Chondrocyte (in vitro differentiated cells): Measurements from ENCODE around the gene ILKAP. TPM values are rescaled to one million over a fixed set of nuclear protein-coding genes. Genes with fewer than 3 reads are reported as not detected.

Experiments
- DNase-seq: peaks from one replicate; pipeline ENCODE4 v3.0.0; 2021; ENCODE audit warnings: mixed read lengths, low spot score
- H3K27ac Mint-ChIP-seq: one replicate; pipeline ENCODE4 v1.8.0; 2021; ENCODE audit warnings: mild to moderate bottlenecking, moderate library complexity, mixed read lengths; ENCODE audit not compliant: unreplicated experiment
- H3K27me3 Mint-ChIP-seq: 2 replicates; pipeline ENCODE4 v1.8.0; 2021; ENCODE audit warnings: low read depth, mixed read lengths
- H3K36me3 Mint-ChIP-seq: 2 replicates; pipeline ENCODE4 v1.8.0; 2021; ENCODE audit warnings: low read depth, mixed read lengths
- H3K4me1 Mint-ChIP-seq: 2 replicates; pipeline ENCODE4 v1.8.0; 2021; ENCODE audit warnings: low read depth, mild to moderate bottlenecking, mixed read lengths
- H3K4me3 Mint-ChIP-seq: one replicate; pipeline ENCODE4 v1.8.0; 2021; ENCODE audit warnings: mild to moderate bottlenecking, moderate library complexity, mixed read lengths; ENCODE audit not compliant: unreplicated experiment
- H3K9me3 Mint-ChIP-seq: 2 replicates; pipeline ENCODE4 v1.8.0; 2021; ENCODE audit warnings: low read depth, mixed read lengths
- CTCF ChIP-seq: fragments of 200-600 bp; sonication (generic); IDR thresholded peaks from 2 replicates; pipeline ENCODE4 v1.5.0; 2021; ENCODE audit warnings: antibody characterized with exemption, mild to moderate bottlenecking, moderate library complexity
- total RNA-seq: library from RNA; stranded (reverse); gene quantifications from 3 replicates; pipeline ENCODE4 v1.2.1, GENCODE V29; 2021

Gene ILKAP
- total RNA-seq, 1 donor from 2014 or later, result 24.9 TPM

DNA sequence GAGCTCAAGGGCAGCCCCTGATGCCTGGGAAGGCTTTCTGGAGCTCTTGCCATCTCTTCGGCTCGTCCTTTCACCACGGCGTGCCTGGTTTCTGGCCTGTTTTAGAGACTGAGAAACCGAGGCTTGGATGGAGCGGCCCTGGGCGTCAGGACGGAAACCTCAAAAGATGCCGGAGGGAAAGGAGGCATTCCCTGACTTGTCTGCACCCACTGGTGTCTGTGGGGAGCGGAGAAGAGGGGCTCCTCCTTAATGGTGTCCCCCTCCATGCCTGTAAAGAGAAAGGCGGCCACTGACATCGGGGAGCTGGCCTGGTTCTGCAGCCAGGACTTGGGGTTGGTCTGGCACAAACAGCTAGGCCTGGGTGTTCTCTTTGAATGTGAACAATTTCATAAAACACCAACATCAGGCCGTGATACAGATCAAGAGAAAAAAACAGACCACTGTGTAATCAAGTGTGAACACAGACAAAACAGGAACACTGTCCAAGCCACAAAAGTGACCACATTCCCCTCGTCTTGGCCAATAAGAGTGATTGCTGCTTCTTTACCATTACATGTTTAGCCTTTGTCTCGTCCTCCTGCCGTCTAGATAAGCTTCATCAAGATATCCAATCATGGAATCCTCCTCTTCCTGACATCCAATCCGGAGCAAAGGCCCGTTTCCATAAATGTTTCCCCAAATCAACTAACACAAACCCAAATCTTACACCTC lies 633 bp upstream of the ILKAP start:
- Mint-ChIP-seq H3K36me3 (no peaks in the 10 kb centered on the region), H3K4me1 (peaks cover 40% of the 10 kb centered on the region), H3K27me3 (no peaks in the 10 kb centered on the region), H3K27ac (peak overlapping the region; percentile 90), H3K9me3 (no peaks in the 10 kb centered on the region), H3K4me3 (peak overlapping the region; percentile 73)
- no peak for TF ChIP-seq CTCF
- no peak for DNase-seq

DNA sequence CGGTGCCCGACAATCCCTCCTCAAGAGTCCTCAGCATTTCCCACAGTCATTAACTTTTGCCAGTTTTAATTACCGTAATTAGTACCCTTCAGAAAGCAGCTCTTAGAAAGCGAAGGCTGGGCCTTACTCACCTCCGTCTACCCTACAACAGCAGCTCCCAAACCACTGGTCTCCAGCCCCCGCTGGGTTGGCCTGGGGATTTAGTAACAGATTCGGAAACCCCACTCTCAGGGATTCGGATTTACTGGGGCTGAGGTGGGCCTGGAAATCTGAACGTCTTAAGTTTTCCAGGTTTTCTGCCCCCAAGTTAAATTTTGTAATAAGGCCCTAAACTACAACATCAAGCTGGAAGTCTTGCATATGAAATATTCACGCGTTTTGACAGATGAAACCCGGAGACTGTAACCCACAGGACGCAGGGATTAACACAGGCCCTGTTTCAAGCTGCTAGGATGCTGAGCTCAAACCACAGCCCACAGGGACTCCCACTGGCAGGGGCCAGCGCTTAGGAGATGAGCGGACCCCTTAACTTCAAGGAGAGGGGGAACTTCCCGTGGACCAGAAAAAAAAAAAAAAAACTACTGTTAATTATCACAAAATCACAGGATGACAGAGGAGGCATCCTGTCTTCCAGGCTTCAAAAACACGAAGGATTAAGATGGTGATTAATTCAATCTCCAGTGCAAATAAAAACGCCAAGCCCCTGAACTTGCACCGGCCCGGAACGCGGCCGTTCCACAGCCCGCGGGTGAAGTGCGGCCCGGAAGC lies 985 bp downstream of the ILKAP start:
- H3K36me3 Mint-ChIP-seq, result no peaks in the 10 kb centered on the region
- no peak for DNase-seq
- no peak for TF ChIP-seq CTCF
- no peaks in the 10 kb centered on the region for H3K9me3 Mint-ChIP-seq
- no peaks in the 10 kb centered on the region for H3K27me3 Mint-ChIP-seq
- peaks cover 48% of the 10 kb centered on the region for H3K4me1 Mint-ChIP-seq
- peak overlapping the region; percentile 91 for H3K27ac Mint-ChIP-seq
- peak overlapping the region; percentile 90 for H3K4me3 Mint-ChIP-seq

DNA sequence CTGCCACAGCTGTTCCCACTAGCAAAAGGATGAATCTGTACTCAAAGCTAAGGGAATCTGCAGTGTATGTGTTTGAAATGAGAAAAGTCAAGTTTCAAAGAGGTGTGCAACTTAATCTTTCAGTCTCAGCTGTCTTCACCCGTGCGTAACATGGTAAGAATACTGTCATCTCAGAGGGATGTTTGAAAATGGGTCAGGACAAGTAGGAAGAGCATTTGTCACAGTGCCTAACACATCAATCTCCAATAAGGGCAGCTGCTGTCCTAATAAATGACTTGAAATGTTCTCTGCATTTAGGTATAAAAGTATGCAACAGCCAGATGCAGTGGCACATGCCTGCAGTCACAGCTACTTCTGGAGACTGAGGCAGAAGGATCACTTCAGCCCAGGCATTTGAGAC lies 13.1 kb downstream of the ILKAP start:
- H3K4me1 Mint-ChIP-seq, result no peaks in the 10 kb centered on the region
- DNase-seq, result no peak
- H3K27me3 Mint-ChIP-seq, result no peaks in the 10 kb centered on the region
- H3K4me3 Mint-ChIP-seq, result no peak overlapping the region
- no peak overlapping the region for H3K27ac Mint-ChIP-seq
- TF ChIP-seq CTCF, result no peak
- H3K9me3 Mint-ChIP-seq, result no peaks in the 10 kb centered on the region
- H3K36me3 Mint-ChIP-seq, result peaks cover 40% of the 10 kb centered on the region

DNA sequence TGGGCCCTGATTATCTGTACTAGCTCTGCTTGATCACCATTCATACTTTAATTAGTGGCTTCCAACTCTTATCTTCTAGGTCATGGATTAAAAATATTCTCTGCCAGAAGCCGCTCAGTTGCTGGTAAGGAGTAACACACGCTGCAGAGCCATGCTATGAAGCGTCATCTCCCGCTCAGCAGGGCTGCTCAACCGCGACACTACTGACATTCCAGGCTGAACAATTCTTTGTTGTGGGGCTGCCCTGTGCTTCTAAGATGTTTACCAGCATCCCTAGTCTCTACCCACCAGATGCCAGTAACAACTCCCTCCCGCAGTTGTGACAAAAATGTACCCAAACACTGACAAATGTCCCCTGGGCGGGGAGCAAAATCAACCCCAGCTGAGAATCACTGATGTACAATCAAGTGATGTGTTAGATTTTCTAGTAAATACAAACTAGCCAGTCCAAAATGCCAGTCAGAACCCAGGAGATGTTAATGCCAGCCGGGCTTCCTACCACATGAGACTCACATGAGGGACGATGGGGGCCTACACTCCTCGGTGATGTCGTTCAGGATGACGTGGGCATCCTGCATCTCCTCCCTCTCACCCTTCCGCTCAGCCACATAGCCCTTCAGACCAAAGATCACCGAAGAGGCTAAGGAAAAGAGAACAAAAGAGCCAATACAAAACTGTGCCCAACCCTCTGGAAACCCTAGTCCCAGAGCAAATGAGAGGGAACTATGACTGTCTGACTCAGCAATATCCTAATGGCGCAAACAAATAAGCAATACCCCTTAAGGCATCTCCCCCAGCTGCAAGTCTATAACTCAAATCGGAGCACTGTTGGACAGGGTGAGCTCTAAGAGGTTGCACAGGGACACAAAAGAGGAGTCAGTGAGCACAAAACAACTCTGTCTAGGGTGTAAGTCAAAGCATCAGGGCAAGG lies 15.6 kb downstream of the ILKAP start:
- no peak for TF ChIP-seq CTCF
- Mint-ChIP-seq H3K27ac (no peak overlapping the region), H3K27me3 (no peaks in the 10 kb centered on the region), H3K4me1 (peaks cover 12% of the 10 kb centered on the region), H3K36me3 (peaks cover 57% of the 10 kb centered on the region), H3K9me3 (no peaks in the 10 kb centered on the region), H3K4me3 (no peak overlapping the region)
- DNase-seq, result no peak

DNA sequence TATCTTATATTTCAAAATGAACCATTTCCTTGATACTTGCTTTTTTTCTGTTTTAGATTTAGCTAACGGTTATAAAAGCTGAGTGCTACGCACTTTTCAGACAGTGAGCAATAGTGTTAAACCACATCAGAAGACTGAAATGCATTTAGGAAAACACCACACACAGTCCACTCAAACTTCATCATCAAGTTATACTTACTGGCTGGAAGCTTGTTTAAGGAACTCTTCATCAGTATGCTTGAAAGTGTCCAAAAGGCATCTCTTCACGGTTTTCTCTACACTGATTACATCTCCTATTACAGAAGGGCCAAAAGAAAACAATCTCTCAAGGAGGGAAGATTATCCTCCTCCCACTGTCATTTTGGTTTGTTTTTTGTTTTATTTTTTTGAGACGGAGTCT lies 19.7 kb downstream of the ILKAP start:
- H3K36me3 Mint-ChIP-seq, result peaks cover 69% of the 10 kb centered on the region
- H3K27ac Mint-ChIP-seq, result peak overlapping the region; percentile 74
- no peak for DNase-seq
- no peaks in the 10 kb centered on the region for H3K9me3 Mint-ChIP-seq
- H3K4me3 Mint-ChIP-seq, result no peak overlapping the region
- no peaks in the 10 kb centered on the region for H3K27me3 Mint-ChIP-seq
- peaks cover 12% of the 10 kb centered on the region for H3K4me1 Mint-ChIP-seq
- TF ChIP-seq CTCF, result no peak
